COR-L47 (cell line): Measurements from ENCODE around the gene NR3C2.
A peak's percentile ranks its signal among the peaks of the same experiment; 100 is the strongest.
"Not testable (repeated sequence)": the region's sequence is repeated elsewhere in the genome, so short reads cannot be mapped to it uniquely, and the experiment has no call there.

Source experiments
- DNase-seq: peaks from one replicate; lab custom pipeline; 2025; lab: John Stamatoyannopoulos, UW

Gene NR3C2

GRCh38 chr4:148166132-148166591 is 276.1 kb downstream of the NR3C2 start:
- no peak for DNase-seq

DNA sequence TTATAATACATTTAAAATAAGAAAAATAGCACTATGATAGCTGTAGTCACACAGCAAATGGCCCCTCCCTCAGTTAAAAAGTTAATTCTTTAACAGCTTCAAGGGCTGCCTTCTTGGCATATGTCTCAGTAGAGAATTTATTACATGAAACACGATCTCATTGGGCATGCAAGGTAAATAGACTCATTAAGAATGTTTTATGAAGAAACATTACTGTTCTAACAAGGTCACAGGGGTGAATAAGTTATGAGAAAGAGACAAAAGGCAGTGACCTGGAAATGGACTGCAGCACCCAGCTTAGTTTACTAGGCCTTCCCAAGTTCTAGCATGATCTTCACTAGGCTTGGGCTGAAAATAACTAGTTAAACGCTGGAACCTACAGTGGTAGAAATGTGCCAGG is 277.7 kb downstream of the NR3C2 start:
- no peak for DNase-seq

- DNase-seq = no peak
These were observed 279.2 kb downstream of the NR3C2 start for GRCh38 chr4:148162991-148163390.

DNA sequence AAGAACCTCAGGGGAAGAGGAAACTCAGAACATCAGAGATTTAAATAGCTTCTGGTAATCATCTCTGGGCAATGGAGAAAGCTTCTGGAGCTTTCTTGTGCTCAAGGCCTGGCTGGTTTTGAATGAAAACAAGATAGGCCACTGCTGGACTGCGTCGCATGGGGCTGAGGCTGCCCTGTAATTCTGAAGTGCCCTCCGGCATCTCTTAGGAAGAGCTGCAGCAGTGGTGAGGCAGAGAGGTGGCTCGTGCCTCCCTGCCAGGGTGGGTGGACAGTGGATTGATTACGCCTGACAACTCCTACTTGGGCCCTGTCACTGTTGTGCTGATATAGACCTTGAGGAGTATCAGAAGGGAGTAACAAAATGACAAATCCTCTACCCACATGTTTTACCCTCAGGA is 279.7 kb downstream of the NR3C2 start:
- DNase-seq = no peak

DNA sequence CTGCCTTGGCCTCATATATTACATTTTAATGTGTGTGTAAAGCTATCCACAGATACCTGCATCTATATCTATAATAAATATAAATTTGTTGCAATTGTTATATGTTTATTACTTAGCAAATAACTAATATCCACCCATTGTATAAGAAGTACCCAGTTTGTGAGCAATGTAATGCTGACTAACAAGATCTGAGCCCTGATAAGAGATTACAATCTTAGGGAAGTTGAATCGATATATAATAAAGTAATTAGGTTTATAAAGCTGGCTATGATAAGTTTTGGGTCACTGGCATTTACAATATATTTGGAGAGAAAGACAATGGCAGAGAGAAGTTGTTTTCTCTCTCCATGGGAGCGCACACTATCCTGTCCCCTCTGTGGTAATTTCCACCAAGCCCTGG is 280.6 kb downstream of the NR3C2 start:
- no peak for DNase-seq

DNA sequence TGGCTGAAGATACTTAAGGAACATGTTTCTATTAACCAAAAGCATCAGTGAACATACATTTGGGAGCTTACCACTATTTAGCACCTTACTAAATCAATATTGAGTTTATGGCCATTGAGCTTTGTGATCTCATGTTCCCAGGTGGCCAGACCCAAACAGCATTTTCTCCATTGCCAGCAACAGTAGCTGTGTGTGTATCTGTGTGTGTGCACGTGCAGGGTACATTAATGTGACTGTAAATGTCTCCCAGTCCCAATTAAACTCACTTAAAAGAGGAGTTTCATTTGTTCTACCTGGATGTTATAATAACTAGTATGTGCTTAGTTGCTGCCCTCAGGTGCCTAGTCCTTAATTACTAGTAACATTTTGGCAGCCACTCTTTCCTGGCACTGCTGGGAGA is 282.4 kb downstream of the NR3C2 start:
- peak; percentile 65 for DNase-seq

GRCh38 chr4:148154769-148155168 is 287.4 kb downstream of the NR3C2 start:
- DNase-seq = no peak

- no peak for DNase-seq
These were observed 289.2 kb downstream of the NR3C2 start for GRCh38 chr4:148152868-148153625.

- no peak for DNase-seq
These were observed 290.4 kb downstream of the NR3C2 start for GRCh38 chr4:148151806-148152205.

- DNase-seq = no peak
These were observed 296.7 kb downstream of the NR3C2 start for GRCh38 chr4:148145475-148145874.

DNA sequence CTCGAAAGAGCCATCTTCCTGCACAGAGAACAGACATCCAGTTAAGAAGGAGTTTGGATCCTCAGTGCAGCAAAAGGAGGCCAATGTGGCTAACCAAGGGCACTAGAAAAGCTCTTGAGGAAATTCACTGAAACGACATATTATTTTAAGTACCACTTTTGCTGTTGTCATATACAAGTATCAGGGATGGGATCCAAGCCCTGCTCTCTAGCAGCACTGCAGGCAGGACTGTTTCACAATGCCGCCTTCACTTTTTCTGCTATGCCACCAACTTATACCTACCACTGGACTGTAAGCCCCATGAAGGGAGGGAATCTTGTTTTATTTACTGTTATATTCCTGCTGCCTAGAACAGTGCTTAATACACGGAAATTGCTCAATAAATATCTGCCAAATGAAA is 299.0 kb downstream of the NR3C2 start:
- DNase-seq = no peak

GRCh38 chr4:148141501-148141900 is 300.7 kb downstream of the NR3C2 start:
- no peak for DNase-seq

- DNase-seq = no peak
These were observed 315.4 kb downstream of the NR3C2 start for GRCh38 chr4:148126825-148127224.

DNA sequence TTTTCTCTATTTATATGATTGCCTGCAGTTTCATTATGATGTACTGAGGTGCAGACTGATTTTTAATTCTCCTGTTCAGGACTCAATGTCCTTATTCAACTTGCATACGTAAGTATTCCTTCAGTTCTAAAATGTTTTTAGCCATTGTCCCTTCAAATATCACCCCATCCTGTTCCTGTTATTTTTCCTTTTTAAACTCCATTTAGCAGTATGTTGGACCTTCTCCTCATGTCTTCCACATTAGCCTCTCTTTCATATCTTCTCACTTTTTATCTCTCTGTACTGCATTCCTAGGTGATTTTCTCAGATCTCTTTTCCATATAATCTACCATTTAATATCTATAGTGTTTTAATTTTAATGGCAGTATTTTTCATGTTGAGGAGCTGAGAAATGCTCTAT is 317.7 kb downstream of the NR3C2 start:
- DNase-seq = no peak

GRCh38 chr4:148123161-148123560 is 319.1 kb downstream of the NR3C2 start:
- not testable (repeated sequence) for DNase-seq

GRCh38 chr4:148120216-148120615 is 322.0 kb downstream of the NR3C2 start:
- no peak for DNase-seq

- DNase-seq = no peak
These were observed 323.6 kb downstream of the NR3C2 start for GRCh38 chr4:148118633-148119032.

GRCh38 chr4:148118179-148118578 is 324.0 kb downstream of the NR3C2 start:
- no peak for DNase-seq

DNA sequence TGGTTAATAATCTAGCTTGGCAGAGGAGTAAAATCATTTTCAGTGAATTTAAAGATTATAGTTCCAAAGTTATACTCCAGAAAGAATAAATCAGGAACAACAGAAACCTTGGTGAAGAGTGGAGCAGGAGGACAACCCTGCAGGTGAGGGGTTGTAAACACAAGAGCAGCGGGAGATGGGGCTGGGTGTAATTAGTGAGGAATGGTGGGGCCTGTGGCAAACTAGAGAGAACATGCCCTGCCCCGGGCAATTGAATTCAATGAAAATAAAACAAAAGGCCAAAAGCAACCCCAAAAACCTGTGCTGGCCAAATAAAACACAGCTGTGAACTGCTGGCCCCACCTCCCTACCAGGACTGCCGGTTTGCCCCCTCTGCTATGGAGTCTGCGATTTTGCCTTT is 325.2 kb downstream of the NR3C2 start:
- DNase-seq = peak; percentile 71

GRCh38 chr4:148116264-148116663 is 325.9 kb downstream of the NR3C2 start:
- peak; percentile 85 for DNase-seq

GRCh38 chr4:148114436-148114835 is 327.8 kb downstream of the NR3C2 start:
- no peak for DNase-seq

GRCh38 chr4:148112231-148112982 is 329.8 kb downstream of the NR3C2 start:
- no peak for DNase-seq

DNA sequence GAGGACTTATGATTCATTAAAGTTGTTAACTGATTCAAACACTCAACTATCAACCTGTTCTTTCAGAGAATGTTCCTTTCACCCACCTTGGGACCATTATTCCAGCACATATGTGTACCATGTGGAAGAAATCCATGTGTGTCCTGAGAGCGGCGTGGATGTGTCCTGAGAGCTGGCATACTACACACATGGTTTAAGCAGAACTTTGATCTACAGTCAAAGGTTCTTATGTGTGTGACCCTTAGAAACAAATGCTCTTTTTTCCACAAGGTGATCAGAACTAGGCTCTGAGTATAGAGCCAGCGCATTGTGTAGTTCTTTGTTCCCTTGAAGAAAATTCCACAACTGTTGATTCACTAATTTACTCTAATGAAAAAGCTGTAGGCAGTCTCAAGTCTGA is 332.0 kb downstream of the NR3C2 start:
- DNase-seq = no peak
